GM18873 (cell line): ENCODE measurements around the gene FAM13C.
"Not testable (repeated sequence)": the region's sequence is repeated elsewhere in the genome, so short reads cannot be mapped to it uniquely, and the experiment has no call there.

Source experiments
- ATAC-seq: cut with Tn5 transposase; IDR thresholded peaks from one replicate; pipeline ENCODE4 v1.9.1; 2021; ENCODE audit warnings: mild to moderate bottlenecking, moderate library complexity, moderate number of reproducible peaks; ENCODE audit not compliant: unreplicated experiment, low FRiP score

The FAM13C gene

GRCh38 chr10:59242057-59242456, 120.3 kb downstream of the FAM13C start:
- ATAC-seq = no peak

- no peak for ATAC-seq
Observed at GRCh38 chr10:59240582-59241183, 121.7 kb downstream of the FAM13C start.

DNA sequence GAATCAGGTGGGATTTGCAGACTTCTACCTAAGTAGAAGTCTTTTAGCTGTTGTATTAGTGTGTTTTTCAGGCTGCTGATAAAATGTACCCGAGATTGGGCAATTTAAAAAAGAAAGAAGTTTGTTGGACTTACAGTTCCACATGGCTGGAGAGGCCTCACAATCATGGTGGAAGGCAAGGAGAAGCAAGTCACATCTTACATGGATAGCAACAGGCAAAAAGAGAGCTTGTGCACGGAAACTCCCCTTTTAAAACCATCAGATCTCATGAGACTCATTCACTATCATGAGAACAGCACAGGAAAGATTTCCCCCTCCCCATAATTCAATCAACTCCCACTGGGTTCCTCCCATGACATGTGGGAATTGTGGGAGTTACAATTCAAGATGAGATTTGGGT, 123.2 kb downstream of the FAM13C start:
- ATAC-seq = not testable (repeated sequence)

DNA sequence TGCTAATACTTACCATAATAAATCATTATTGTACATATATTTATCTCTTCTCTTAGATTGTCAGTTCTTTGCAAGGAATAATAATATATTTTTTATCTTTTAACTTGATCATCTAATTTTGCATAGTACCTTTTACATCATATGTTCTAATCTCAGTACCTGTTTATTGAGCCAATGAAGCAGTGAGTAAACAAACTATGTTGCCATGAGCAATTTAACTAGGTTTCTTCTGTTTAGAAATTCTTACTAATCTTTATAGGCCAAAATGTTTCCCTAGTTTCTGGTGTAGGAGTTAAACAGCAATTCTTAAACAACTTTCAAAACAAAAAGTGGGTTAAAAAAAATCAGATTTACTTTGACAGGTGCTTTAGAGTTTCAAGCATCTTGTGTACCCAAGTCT, 124.6 kb downstream of the FAM13C start:
- ATAC-seq = no peak

DNA sequence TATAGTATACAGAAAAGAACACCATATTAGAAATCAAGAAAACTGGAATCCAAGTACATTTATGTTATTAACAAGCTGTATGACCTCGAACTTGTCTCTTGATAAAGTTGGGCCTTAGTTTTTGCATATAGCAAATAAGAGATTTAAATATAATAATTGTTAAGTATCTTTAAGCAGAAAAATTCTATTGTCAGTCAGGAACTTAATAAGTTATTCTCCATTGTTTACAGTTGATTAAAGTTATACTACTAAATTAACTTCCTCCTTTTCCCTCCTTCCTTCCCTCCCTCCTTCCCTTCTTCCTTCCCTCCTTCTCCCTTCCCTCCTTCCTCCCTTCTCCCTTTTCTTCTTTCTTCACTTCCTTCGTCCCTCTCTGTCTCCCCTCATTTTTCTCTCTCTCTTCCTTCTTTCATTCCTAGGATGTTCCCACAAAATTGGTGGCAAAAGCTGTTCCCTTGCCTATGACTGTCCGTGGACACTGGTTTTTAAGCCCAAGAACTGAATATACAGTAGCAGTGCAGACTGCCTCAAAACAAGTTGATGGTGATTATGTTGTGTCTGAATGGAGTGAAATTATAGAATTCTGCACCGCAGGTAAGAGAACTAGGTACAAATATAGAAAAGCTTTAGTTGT, 126.2 kb downstream of the FAM13C start:
- no peak for ATAC-seq

DNA sequence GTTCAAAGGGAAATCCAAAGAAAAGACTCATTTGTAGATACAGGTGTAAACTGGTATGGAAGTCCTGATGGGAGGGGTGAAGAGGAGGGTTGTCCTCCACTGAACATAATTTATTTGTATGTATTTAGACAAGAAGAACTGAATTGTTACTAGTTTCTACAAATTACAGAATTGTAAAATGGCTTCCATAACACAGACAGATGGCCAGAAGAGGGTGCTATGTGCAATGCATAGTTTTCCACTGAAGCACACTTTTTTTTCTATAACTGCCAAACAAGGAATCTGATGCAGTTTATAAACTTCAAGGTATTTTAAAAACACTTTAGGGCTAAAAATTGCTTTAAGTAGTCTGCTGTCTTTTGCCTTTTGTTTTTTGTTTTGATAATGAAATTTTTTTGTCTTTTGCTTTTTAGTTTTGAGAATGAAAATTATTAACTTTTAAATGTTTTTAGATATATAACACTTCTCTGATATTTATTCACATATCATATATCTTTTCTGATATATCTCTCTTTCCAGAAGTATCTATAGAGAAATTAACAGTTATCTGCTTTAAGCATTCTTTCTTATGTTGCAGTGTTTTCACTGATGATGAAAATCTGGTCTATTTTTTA, 127.4 kb downstream of the FAM13C start:
- ATAC-seq = no peak

GRCh38 chr10:59234194-59234593, 128.2 kb downstream of the FAM13C start:
- ATAC-seq = no peak

GRCh38 chr10:59229441-59229840, 132.9 kb downstream of the FAM13C start:
- no peak for ATAC-seq

DNA sequence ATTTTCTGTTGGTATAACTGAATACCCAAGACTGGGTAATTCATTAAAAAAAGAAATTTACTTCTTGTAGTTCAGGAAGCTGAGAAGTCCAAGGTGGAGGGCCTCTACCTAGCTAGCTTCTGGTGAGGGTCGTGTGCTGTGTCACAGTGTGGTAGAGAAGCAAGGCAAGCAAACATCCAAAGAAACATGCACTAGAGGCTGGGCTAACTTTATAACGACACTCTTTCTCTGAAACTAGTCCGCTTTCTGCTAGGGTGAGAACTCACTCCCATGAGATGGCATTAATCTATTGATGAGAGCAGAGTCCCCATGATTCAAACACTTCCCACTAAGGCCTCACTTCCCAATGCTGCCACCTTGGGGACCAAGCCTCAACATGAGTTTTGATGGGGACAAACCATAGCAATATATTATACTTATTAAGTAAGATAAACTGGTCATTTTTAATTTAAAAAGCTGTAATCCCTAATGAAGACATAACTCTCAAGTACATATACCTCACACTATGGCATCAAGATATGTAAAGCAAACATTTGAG, 135.1 kb downstream of the FAM13C start:
- no peak for ATAC-seq

DNA sequence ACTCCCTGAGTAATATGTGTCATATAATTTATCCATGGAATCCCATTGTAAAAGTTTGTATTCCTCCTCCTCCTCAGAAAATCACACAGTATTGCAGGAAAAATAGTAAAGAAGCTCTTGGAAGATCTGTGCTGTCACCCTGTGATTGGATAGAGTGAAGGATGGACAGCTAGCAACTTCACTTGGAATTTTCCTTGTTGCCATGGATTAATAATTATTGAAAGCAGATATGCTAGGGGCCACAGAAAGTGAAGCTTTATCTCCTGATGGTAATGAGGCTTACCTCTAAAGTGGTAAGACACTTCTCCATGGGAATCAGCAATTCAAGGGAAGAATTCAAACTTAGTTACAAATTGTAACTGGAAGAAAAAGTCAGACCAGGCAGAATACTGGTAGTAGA, 137.1 kb downstream of the FAM13C start:
- ATAC-seq = no peak

DNA sequence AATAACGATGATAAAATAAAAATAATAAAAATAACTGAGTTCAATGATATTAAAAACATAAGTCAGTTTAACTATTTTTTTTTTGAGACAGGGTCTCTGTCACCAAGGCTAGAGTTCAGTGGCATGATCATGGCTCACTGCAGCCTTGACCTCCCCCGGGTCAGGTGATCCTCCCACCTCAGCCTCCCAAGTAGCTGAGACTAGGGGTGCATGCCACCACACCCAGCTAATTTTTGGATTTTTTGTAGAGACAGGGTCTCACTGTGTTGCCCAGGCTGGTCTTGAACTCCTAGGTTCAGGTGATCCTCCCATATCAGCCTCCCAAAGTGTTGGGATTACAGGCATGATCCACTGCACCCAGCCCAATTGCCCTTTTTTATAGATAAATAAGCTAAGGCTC, 138.8 kb downstream of the FAM13C start:
- not testable (repeated sequence) for ATAC-seq

DNA sequence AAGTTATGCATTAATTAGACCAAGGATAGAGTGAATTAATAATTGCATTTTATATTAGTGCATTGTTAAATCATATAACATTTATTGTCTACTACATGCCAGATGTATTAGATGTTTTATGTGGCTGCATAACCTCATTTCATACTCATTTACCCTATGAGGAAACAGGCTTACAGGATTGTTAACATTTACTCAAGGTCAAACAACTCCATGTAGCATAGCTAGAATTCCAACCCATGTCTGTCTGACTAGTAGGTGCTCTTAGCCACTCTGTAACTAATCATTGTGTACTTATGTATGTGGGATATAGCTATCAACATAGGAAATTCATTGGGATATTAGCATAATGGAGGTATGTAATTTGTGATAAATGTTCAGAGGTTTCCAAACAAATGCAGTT, 139.6 kb downstream of the FAM13C start:
- no peak for ATAC-seq

DNA sequence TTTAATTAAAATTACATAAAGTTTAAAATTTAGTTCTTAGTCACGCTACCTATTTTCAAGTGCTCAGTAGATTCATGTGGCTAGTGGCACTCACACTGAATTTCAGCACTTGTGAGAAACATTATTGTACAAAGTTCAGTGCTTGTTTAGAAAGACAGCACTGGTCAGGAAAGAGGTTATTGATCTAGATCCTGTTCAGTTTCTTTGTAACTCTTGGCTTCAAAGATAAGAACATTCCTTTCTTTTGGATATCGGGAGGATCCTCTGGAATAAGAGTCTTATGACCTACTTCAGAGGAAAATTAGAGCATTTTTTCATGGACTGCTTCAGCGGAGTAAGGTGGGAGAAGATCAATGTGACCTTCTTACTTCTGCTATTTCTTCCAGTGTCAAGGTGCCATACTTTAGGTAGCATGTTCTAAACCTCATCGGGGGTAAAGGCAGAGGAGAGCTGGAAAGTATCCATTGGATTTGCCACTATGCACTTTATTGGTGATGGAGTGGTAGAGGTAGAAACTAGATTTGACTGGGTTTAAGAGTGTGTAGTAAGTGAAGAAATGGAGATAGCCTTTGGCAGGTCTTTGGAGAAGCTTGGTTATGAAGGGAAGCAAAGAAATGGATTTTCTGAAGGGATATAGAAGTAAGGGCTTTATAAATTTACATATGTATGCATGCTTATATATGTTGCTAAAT, 146.0 kb downstream of the FAM13C start:
- no peak for ATAC-seq

- ATAC-seq = no peak
Observed at GRCh38 chr10:59214160-59214559, 148.2 kb downstream of the FAM13C start.

- ATAC-seq = no peak
Observed at GRCh38 chr10:59212301-59212798, 150.0 kb downstream of the FAM13C start.

DNA sequence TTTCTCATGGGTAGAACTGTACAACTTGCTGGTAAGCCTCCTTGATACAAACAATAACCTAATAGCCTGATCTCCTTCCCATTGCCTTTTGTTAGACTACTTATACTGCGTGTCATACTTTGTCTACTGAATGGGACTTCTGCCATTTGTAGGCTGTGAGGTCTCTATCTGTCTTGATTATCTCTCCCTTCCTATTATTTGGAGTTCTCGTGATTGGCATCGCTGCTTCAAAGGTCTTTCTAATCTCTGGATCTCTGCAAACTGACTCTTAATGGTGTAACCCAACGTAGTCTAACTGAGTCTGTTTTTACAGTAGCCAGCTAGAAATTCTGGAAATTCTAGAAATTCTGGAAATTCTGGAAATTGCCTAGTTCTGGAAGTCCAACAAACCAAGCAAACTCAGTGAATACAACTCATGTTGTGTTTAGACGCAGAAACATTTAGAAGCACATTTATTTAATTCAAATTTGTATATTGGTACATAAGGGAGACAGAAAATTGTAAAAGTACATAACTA, 156.1 kb downstream of the FAM13C start:
- ATAC-seq = no peak
